Loucy (cell line): ENCODE measurements around the gene FTSJ3.

Experiments
- EZH2phosphoT487 ChIP-seq: fragments of 200-600 bp; IDR thresholded peaks from 2 replicates; pipeline ENCODE4 v1.6.1; 2018; ENCODE audit warnings: antibody characterized with exemption, mild to moderate bottlenecking, moderate library complexity, borderline replicate concordance
- TF ChIP-seq, protein P1 (sequence below): fragments of 200-600 bp; sonication (generic); conservative IDR thresholded peaks from 2 replicates; pipeline ENCODE4 v1.5.1; 2014; ENCODE audit warnings: mild to moderate bottlenecking, antibody characterized with exemption, low read length

DNA sequence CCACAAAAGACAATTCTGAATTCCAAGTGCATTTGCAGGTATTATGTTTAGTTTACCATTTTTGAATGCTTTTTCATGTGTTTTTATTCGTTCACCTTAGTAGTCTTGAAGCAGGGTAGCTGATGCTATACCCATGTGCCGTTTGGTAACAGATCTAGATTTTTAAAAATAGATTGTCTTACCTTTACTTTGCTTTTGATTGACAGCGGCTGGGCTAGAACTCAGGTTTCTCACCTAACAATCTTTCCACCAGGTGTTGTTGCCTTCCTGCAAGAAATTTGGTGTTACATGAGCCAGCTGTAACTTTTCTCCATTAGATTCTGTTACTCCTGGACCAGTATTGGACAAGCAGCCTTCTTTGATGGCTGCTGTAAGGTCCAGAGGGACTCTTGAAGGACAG is 1.5 kb upstream of the FTSJ3 start:
- TF ChIP-seq, protein P1, sequence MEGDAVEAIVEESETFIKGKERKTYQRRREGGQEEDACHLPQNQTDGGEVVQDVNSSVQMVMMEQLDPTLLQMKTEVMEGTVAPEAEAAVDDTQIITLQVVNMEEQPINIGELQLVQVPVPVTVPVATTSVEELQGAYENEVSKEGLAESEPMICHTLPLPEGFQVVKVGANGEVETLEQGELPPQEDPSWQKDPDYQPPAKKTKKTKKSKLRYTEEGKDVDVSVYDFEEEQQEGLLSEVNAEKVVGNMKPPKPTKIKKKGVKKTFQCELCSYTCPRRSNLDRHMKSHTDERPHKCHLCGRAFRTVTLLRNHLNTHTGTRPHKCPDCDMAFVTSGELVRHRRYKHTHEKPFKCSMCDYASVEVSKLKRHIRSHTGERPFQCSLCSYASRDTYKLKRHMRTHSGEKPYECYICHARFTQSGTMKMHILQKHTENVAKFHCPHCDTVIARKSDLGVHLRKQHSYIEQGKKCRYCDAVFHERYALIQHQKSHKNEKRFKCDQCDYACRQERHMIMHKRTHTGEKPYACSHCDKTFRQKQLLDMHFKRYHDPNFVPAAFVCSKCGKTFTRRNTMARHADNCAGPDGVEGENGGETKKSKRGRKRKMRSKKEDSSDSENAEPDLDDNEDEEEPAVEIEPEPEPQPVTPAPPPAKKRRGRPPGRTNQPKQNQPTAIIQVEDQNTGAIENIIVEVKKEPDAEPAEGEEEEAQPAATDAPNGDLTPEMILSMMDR = no peak
- no peak for TF ChIP-seq EZH2phosphoT487
